Suprapubic skin (tissue), 4 donors: Measurements from ENCODE around the gene PCBP2.

Experiments
- POLR2A ChIP-seq, 2 donors: fragments of 450-650 bp; IDR thresholded peaks; one replicate each; pipeline ENCODE4 v1.6.1; 2017; ENCODE audit warnings: antibody characterized with exemption in 2 of 2, mild to moderate bottlenecking in 2 of 2, moderate library complexity in 2 of 2
- POLR2AphosphoS5 ChIP-seq, 3 donors: sonication (generic); formaldehyde crosslinking; IDR thresholded peaks; one replicate each; pipeline ENCODE4 v1.6.1; 2017; ENCODE audit warnings: antibody characterized with exemption in 3 of 3
- TF ChIP-seq, protein P1 (sequence below), 2 donors: fragments of 200-600 bp in 1 of 2; fragments of 450-650 bp in 1 of 2; sonication (generic) in 1 of 2; IDR thresholded peaks; one replicate each; pipeline ENCODE4 v1.5.1; 2016 to 2019; ENCODE audit warnings: antibody characterized with exemption in 2 of 2, mild to moderate bottlenecking in 1 of 2, moderate library complexity in 1 of 2

DNA sequence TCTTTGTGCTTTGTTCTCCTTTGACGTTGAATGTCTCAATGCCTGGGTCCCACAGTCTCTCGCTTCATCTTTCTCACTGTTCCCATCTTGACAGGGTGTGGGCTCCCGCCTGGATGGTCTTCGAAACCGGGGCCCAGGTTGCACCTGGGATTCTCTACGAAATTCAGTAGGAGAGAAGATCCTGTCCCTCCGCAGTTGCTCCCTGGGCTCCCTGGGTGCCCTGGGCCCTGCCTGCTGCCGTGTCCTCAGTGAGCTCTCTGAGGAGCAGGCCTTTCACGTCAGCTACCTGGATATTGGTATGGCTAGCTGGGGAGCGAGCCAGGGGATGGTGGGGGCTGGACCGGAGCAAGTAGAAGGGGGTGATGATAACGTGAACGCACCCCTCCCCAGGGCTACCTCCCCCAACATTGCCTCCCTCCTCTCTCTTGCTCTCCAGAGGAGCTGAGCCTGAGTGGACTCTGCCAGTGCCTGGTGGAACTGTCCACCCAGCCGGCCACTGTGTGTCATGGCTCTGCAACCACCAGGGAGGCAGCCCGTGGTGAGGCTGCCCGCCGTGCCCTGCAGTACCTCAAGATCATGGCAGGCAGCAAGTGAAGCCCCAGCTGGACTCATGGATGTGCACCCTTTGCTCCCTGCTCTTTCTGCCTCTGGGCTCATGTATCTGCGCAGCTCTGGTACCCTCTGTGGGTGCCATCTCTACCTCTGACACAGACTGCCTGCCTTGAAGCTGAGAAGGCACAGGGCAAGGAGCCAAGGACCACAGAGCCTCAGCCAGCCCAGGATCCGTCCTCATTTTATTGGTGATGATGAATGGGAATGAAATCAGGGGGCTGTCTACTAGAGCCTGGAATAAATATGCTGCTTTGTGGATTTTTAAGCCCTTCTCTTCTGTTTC is 53.9 kb downstream of the PCBP2 start:
- TF ChIP-seq, protein P1, sequence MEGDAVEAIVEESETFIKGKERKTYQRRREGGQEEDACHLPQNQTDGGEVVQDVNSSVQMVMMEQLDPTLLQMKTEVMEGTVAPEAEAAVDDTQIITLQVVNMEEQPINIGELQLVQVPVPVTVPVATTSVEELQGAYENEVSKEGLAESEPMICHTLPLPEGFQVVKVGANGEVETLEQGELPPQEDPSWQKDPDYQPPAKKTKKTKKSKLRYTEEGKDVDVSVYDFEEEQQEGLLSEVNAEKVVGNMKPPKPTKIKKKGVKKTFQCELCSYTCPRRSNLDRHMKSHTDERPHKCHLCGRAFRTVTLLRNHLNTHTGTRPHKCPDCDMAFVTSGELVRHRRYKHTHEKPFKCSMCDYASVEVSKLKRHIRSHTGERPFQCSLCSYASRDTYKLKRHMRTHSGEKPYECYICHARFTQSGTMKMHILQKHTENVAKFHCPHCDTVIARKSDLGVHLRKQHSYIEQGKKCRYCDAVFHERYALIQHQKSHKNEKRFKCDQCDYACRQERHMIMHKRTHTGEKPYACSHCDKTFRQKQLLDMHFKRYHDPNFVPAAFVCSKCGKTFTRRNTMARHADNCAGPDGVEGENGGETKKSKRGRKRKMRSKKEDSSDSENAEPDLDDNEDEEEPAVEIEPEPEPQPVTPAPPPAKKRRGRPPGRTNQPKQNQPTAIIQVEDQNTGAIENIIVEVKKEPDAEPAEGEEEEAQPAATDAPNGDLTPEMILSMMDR (IDR thresholded peaks at IDR 0.05): no peak
- TF ChIP-seq POLR2AphosphoS5 (IDR thresholded peaks at IDR 0.05) (no peak), POLR2A (IDR thresholded peaks at IDR 0.05) (no peak)
